GM23338 (cell line): ENCODE results near the gene THADA. TPM values are rescaled to one million over a fixed set of nuclear protein-coding genes. Genes with fewer than 3 reads are reported as not detected.

ENCODE experiments used
- ATAC-seq: fragments of 200-7000 bp; cut with Tn5 transposase; 3 replicates; pipeline ENCODE4 v1.9.1; 2020
- DNase-seq: peaks from one replicate; pipeline ENCODE4 v3.0.0-alpha.2; 2015; ENCODE audit warnings: low spot score
- H2AFZ ChIP-seq: fragments of 200-600 bp; sonication (generic); 2 replicates; pipeline ENCODE4 v1.8.0; 2016; ENCODE audit warnings: antibody characterized with exemption, mild to moderate bottlenecking, moderate library complexity
- H3F3A ChIP-seq: fragments of 200-600 bp; sonication (generic); replicated peaks from 2 replicates; pipeline ENCODE4 v1.8.0; 2017; ENCODE audit warnings: antibody characterized with exemption, mixed run types, low read depth
- H3K27ac ChIP-seq: fragments of 200-600 bp; sonication (generic); 2 replicates; pipeline ENCODE4 v1.6.1; 2016; ENCODE audit warnings: low read depth
- H3K27me3 ChIP-seq: fragments of 200-600 bp; sonication (generic); 2 replicates; pipeline ENCODE4 v1.8.0; 2016; ENCODE audit warnings: mild to moderate bottlenecking, mixed run types, moderate library complexity; ENCODE audit not compliant: insufficient read depth
- H3K36me3 ChIP-seq: fragments of 200-600 bp; sonication (generic); 2 replicates; pipeline ENCODE4 v1.8.0; 2016; ENCODE audit warnings: mild to moderate bottlenecking; ENCODE audit not compliant: insufficient read depth
- H3K4me1 ChIP-seq: fragments of 200-600 bp; sonication (generic); 2 replicates; pipeline ENCODE4 v1.8.0; 2016; ENCODE audit warnings: mild to moderate bottlenecking, moderate library complexity; ENCODE audit not compliant: insufficient read depth
- H3K4me2 ChIP-seq: fragments of 200-600 bp; sonication (generic); 2 replicates; pipeline ENCODE4 v1.7.1; 2017; ENCODE audit warnings: mixed run types
- H3K4me3 ChIP-seq: fragments of 200-600 bp; sonication (generic); 2 replicates; pipeline ENCODE4 v1.6.1; 2016; ENCODE audit warnings: mixed run types
- H3K79me2 ChIP-seq: fragments of 200-600 bp; sonication (generic); replicated peaks from 2 replicates; pipeline ENCODE4 v1.8.0; 2017; ENCODE audit warnings: mild to moderate bottlenecking; ENCODE audit not compliant: insufficient read depth
- H3K9me2 ChIP-seq: fragments of 200-600 bp; sonication (generic); 2 replicates; pipeline ENCODE4 v1.8.0; 2017; ENCODE audit not compliant: insufficient read depth
- H4K20me1 ChIP-seq: fragments of 200-600 bp; sonication (generic); replicated peaks from 2 replicates; pipeline ENCODE4 v1.8.0; 2017; ENCODE audit warnings: mild to moderate bottlenecking; ENCODE audit not compliant: insufficient read depth
- H3K27ac Mint-ChIP-seq: 2 replicates; pipeline ENCODE4 v1.8.0; 2020; ENCODE audit warnings: inconsistent platforms, mild to moderate bottlenecking, moderate library complexity, mixed read lengths
- H3K27me3 Mint-ChIP-seq: 3 replicates; pipeline ENCODE4 v1.8.0; 2022; ENCODE audit warnings: low read depth, mild to moderate bottlenecking, moderate library complexity, mixed read lengths, inconsistent platforms; ENCODE audit not compliant: insufficient read depth, poor library complexity
- H3K36me3 Mint-ChIP-seq: 3 replicates; pipeline ENCODE4 v1.8.0; 2021; ENCODE audit warnings: low read depth, mild to moderate bottlenecking, inconsistent platforms, moderate library complexity, mixed read lengths
- H3K4me1 Mint-ChIP-seq: 3 replicates; pipeline ENCODE4 v1.8.0; 2020; ENCODE audit warnings: mild to moderate bottlenecking, inconsistent platforms, mixed read lengths
- H3K4me3 Mint-ChIP-seq: 3 replicates; pipeline ENCODE4 v1.8.0; 2021; ENCODE audit warnings: moderate library complexity, mild to moderate bottlenecking, inconsistent platforms, mixed read lengths
- H3K9me3 Mint-ChIP-seq: 3 replicates; pipeline ENCODE4 v1.8.0; 2020; ENCODE audit warnings: moderate library complexity, mild to moderate bottlenecking, inconsistent platforms, mixed read lengths
- CREB1 ChIP-seq: fragments of 250-450 bp; sonication (Bioruptor Pico); IDR thresholded peaks from 2 replicates; pipeline ENCODE4 v1.5.0; 2020; ENCODE audit warnings: low read depth, mild to moderate bottlenecking, moderate library complexity
- CTCF ChIP-seq, 2 experiments: fragments of 200-600 bp in 1 of 2; sonication (generic) in 1 of 2; conservative IDR thresholded peaks; 2 replicates each; pipeline versions ENCODE4 v1.5.1 to v1.6.1; 2016 to 2017; ENCODE audit warnings: antibody characterized with exemption in 2 of 2, low read depth in 2 of 2, mild to moderate bottlenecking in 2 of 2, moderate library complexity in 1 of 2
- ETS1 ChIP-seq: IDR thresholded peaks from 2 replicates; pipeline ENCODE4 v1.6.1; 2016; ENCODE audit warnings: antibody characterized with exemption
- EZH2 ChIP-seq: fragments of 200-600 bp; sonication (generic); IDR thresholded peaks from one replicate; pipeline ENCODE4 v1.8.0; 2017; ENCODE audit warnings: antibody characterized with exemption, mild to moderate bottlenecking, low read depth; ENCODE audit not compliant: unreplicated experiment
- EZH2phosphoT487 ChIP-seq: fragments of 200-600 bp; sonication (generic); IDR thresholded peaks from one replicate; pipeline ENCODE4 v1.8.1; 2018; ENCODE audit warnings: antibody characterized with exemption; ENCODE audit not compliant: unreplicated experiment
- JUNB ChIP-seq: IDR thresholded peaks from one replicate; pipeline ENCODE4 v1.6.1; 2016; ENCODE audit warnings: antibody characterized with exemption; ENCODE audit not compliant: unreplicated experiment
- NANOG ChIP-seq: IDR thresholded peaks from 2 replicates; pipeline ENCODE4 v1.6.1; 2016; ENCODE audit warnings: antibody characterized with exemption, borderline replicate concordance
- POLR2AphosphoS5 ChIP-seq: IDR thresholded peaks from 2 replicates; pipeline ENCODE4 v1.6.1; 2016; ENCODE audit warnings: antibody characterized with exemption, low read depth
- REST ChIP-seq: IDR thresholded peaks from one replicate; pipeline ENCODE4 v1.6.1; 2018; ENCODE audit warnings: antibody characterized with exemption; ENCODE audit not compliant: unreplicated experiment
- STAT1 ChIP-seq: IDR thresholded peaks from one replicate; pipeline ENCODE4 v1.6.1; 2016; ENCODE audit warnings: antibody characterized with exemption; ENCODE audit not compliant: unreplicated experiment
- ZNF114 ChIP-seq: fragments of 250-450 bp; sonication (Bioruptor Pico); IDR thresholded peaks from 2 replicates; pipeline ENCODE4 v1.5.0; 2020; ENCODE audit warnings: mild to moderate bottlenecking, moderate library complexity
- ZNF331 ChIP-seq: fragments of 250-450 bp; sonication (Bioruptor Pico); IDR thresholded peaks from 2 replicates; pipeline ENCODE4 v1.5.0; 2020; ENCODE audit warnings: low read depth, mild to moderate bottlenecking, moderate library complexity
- ZNF462 ChIP-seq: fragments of 250-450 bp; sonication (Bioruptor Pico); IDR thresholded peaks from 2 replicates; pipeline ENCODE4 v1.5.0; 2020; ENCODE audit warnings: mild to moderate bottlenecking, moderate library complexity
- polyA plus RNA-seq: library from polyadenylated mRNA; unstranded; fragments of >200 nt; fragmentation: Nextera tagmentation; extraction: Ambion mirVana; gene quantifications from 2 replicates; pipeline ENCODE4 v1.2.1, GENCODE V29; 2016
- total RNA-seq: library from RNA; depleted of rRNA; stranded (reverse); fragments of >200 nt; shearing (Covaris generic); gene quantifications from 2 replicates; pipeline ENCODE4 v1.2.3, GENCODE V29; 2014

THADA gene
- total and polyA plus RNA-seq, 2 experiments from 2014 or later, result 17.0 to 30.7 TPM

GRCh38 chr2:43358410-43359201 lies 237.2 kb downstream of the THADA start:
- Histone ChIP-seq H3K79me2 (no peaks in the 10 kb centered on the region), H3K9me2 (no peaks in the 10 kb centered on the region; the same call in 1 of the 2 replicates), H4K20me1 (no peaks in the 10 kb centered on the region), H3K27me3 (no peaks in the 10 kb centered on the region), H3K4me2 (no peak overlapping the region), H2AFZ (no peak overlapping the region), H3F3A (no peaks in the 10 kb centered on the region), H3K27ac (no peak overlapping the region), H3K4me1 (no peaks in the 10 kb centered on the region; the same call in 1 of the 2 replicates), H3K4me3 (no peak overlapping the region), H3K36me3 (no peaks in the 10 kb centered on the region)
- Mint-ChIP-seq H3K27ac (no peak overlapping the region), H3K36me3 (no peaks in the 10 kb centered on the region), H3K4me1 (peaks cover 3% of the 10 kb centered on the region), H3K27me3 (peaks cover 5% of the 10 kb centered on the region), H3K4me3 (no peak overlapping the region), H3K9me3 (no peaks in the 10 kb centered on the region)
- DNase-seq (no peak), ATAC-seq (no peak)
- TF ChIP-seq ZNF331 (CRISPR knock-in tag), result no peak
- TF ChIP-seq EZH2phosphoT487, result no peak
- TF ChIP-seq ZNF114, result no peak
- no peak for TF ChIP-seq CTCF (conservative IDR thresholded peaks at IDR 0.05; ENCODE audit: low read depth in 2 of 2)
- TF ChIP-seq ETS1, result no peak
- no peak for TF ChIP-seq CREB1 (CRISPR knock-in tag)
- TF ChIP-seq NANOG, result no peak
- no peak for TF ChIP-seq JUNB
- TF ChIP-seq REST, result no peak
- TF ChIP-seq STAT1, result no peak
- TF ChIP-seq POLR2AphosphoS5, result no peak
- TF ChIP-seq ZNF462, result no peak
- no peak for TF ChIP-seq EZH2
